Trophoblast cell (in vitro differentiated cells and primary cell): ENCODE data around the gene ARAP2.

Experiments used
- DNase-seq, 2 donors: peaks; one replicate each; pipeline ENCODE4 v3.0.0-alpha.2; 2016
- H2AFZ ChIP-seq: 2 replicates; pipeline ENCODE4 v1.6.1; 2013; ENCODE audit warnings: low read length, moderate library complexity, mild to moderate bottlenecking; ENCODE audit not compliant: insufficient read depth, poor library complexity
- H2AK5ac ChIP-seq: 2 replicates; pipeline ENCODE4 v1.6.1; 2013; ENCODE audit warnings: mild to moderate bottlenecking, low read length
- H2BK120ac ChIP-seq: 2 replicates; pipeline ENCODE4 v1.6.1; 2013; ENCODE audit warnings: low read length, mild to moderate bottlenecking, moderate library complexity; ENCODE audit not compliant: insufficient read depth, poor library complexity
- H2BK12ac ChIP-seq: 2 replicates; pipeline ENCODE4 v1.6.1; 2013; ENCODE audit warnings: mild to moderate bottlenecking, low read length, moderate library complexity
- H2BK5ac ChIP-seq: 2 replicates; pipeline ENCODE4 v1.6.1; 2013; ENCODE audit warnings: low read length, low read depth, moderate library complexity, mild to moderate bottlenecking; ENCODE audit not compliant: poor library complexity
- H3K14ac ChIP-seq: 2 replicates; pipeline ENCODE4 v1.6.1; 2013; ENCODE audit warnings: mild to moderate bottlenecking, low read length
- H3K18ac ChIP-seq: 2 replicates; pipeline ENCODE4 v1.6.1; 2013; ENCODE audit warnings: mild to moderate bottlenecking, low read length
- H3K23ac ChIP-seq: 2 replicates; pipeline ENCODE4 v1.6.1; 2013; ENCODE audit warnings: low read length
- H3K27ac ChIP-seq: 2 replicates; pipeline ENCODE4 v1.5.1; 2013; ENCODE audit warnings: low read depth, mild to moderate bottlenecking, inconsistent platforms, low read length, moderate library complexity
- H3K27me3 ChIP-seq: 2 replicates; pipeline ENCODE4 v1.6.1; 2013; ENCODE audit warnings: inconsistent platforms, mild to moderate bottlenecking, low read length, moderate library complexity; ENCODE audit not compliant: insufficient read depth
- H3K36me3 ChIP-seq, 2 experiments: 1 replicate in 1 of 2; 2 replicates in 1 of 2; pipeline ENCODE4 v1.6.1; 2013; ENCODE audit warnings: low read length in 2 of 2, mild to moderate bottlenecking in 2 of 2, moderate library complexity in 1 of 2; ENCODE audit not compliant: insufficient read depth in 2 of 2, control insufficient read depth in 1 of 2
- H3K4ac ChIP-seq: 2 replicates; pipeline ENCODE4 v1.6.1; 2013; ENCODE audit warnings: low read depth, mild to moderate bottlenecking, low read length, moderate library complexity
- H3K4me1 ChIP-seq, 2 experiments: 1 replicate in 1 of 2; 2 replicates in 1 of 2; pipeline ENCODE4 v1.6.1; 2013; ENCODE audit warnings: low read length in 2 of 2, mild to moderate bottlenecking in 2 of 2, moderate library complexity in 1 of 2; ENCODE audit not compliant: insufficient read depth in 2 of 2, control insufficient read depth in 1 of 2
- H3K4me2 ChIP-seq: 2 replicates; pipeline ENCODE4 v1.6.1; 2013; ENCODE audit warnings: inconsistent platforms, mild to moderate bottlenecking, low read length, moderate library complexity
- H3K4me3 ChIP-seq: 2 replicates; pipeline ENCODE4 v1.5.1; 2013; ENCODE audit warnings: mild to moderate bottlenecking, low read depth, low read length, inconsistent platforms
- H3K79me1 ChIP-seq: one replicate; pipeline ENCODE4 v1.6.1; 2013; ENCODE audit warnings: low read length
- H3K79me2 ChIP-seq: 2 replicates; pipeline ENCODE4 v1.6.1; 2013; ENCODE audit warnings: low read length, mild to moderate bottlenecking; ENCODE audit not compliant: control insufficient read depth, insufficient read depth, poor library complexity
- H3K9ac ChIP-seq: 2 replicates; pipeline ENCODE4 v1.6.1; 2013; ENCODE audit warnings: mild to moderate bottlenecking, low read length
- H3K9me3 ChIP-seq: 2 replicates; pipeline ENCODE4 v1.6.1; 2013; ENCODE audit warnings: low read depth, mild to moderate bottlenecking, control low read depth, inconsistent platforms, low read length; ENCODE audit not compliant: insufficient read depth
- H4K12ac ChIP-seq: 2 replicates; pipeline ENCODE4 v1.6.1; 2013; ENCODE audit warnings: low read depth, mild to moderate bottlenecking, low read length, moderate library complexity
- H4K8ac ChIP-seq: 2 replicates; pipeline ENCODE4 v1.6.1; 2013; ENCODE audit warnings: low read depth, mild to moderate bottlenecking, low read length, moderate library complexity
- H4K91ac ChIP-seq: one replicate; pipeline ENCODE4 v1.6.1; 2013; ENCODE audit warnings: low read depth, mild to moderate bottlenecking, low read length, moderate library complexity
- WGBS: extraction: QIAGEN DNeasy Blood & Tissue Kit; methylation state at CpG from one replicate; pipeline ENCODE4 v1.1.7; 2013; ENCODE audit warnings: missing lambda C conversion rate; ENCODE audit not compliant: insufficient read length, insufficient coverage; ENCODE audit errors: extremely low coverage; 5-methylcytosine and 5-hydroxymethylcytosine counted together

ARAP2 gene

GRCh38 chr4:36140421-36140820 is 103.9 kb downstream of the ARAP2 start:
- no peaks in the 10 kb centered on the region for H3K79me2 ChIP-seq
- no peak for DNase-seq
- no peak overlapping the region for H3K14ac ChIP-seq
- H3K18ac ChIP-seq: no peak overlapping the region
- H4K91ac ChIP-seq: no peak overlapping the region
- no peak overlapping the region for H2BK120ac ChIP-seq
- no peak overlapping the region for H3K23ac ChIP-seq
- H3K27ac ChIP-seq: no peak overlapping the region
- H2BK12ac ChIP-seq: no peak overlapping the region
- H2AFZ ChIP-seq: no peak overlapping the region
- H2BK5ac ChIP-seq: no peak overlapping the region
- H4K12ac ChIP-seq: no peak overlapping the region
- H3K27me3 ChIP-seq: no peaks in the 10 kb centered on the region
- no peak overlapping the region for H3K4me3 ChIP-seq
- H3K4ac ChIP-seq: no peak overlapping the region
- H3K79me1 ChIP-seq: no peaks in the 10 kb centered on the region
- H3K36me3 ChIP-seq: no peaks in the 10 kb centered on the region
- no peak overlapping the region for H3K4me2 ChIP-seq
- no peaks in the 10 kb centered on the region for H3K4me1 ChIP-seq
- no peak overlapping the region for H2AK5ac ChIP-seq
- H3K9me3 ChIP-seq: no peaks in the 10 kb centered on the region
- no peak overlapping the region for H4K8ac ChIP-seq
- H3K9ac ChIP-seq: no peak overlapping the region

GRCh38 chr4:36138220-36138619 is 106.1 kb downstream of the ARAP2 start:
- Histone ChIP-seq H3K4me2 (no peak overlapping the region), H4K8ac (no peak overlapping the region), H3K4me1 (no peaks in the 10 kb centered on the region), H3K27ac (no peak overlapping the region), H3K36me3 (no peaks in the 10 kb centered on the region), H3K4me3 (no peak overlapping the region), H2BK12ac (no peak overlapping the region), H2BK120ac (no peak overlapping the region), H3K9ac (no peak overlapping the region), H4K91ac (no peak overlapping the region), H3K79me1 (no peaks in the 10 kb centered on the region), H3K14ac (no peak overlapping the region), H3K18ac (no peak overlapping the region), H3K23ac (no peak overlapping the region), H3K9me3 (no peaks in the 10 kb centered on the region), H3K4ac (no peak overlapping the region), H4K12ac (no peak overlapping the region), H3K79me2 (no peaks in the 10 kb centered on the region), H2AK5ac (no peak overlapping the region), H2BK5ac (no peak overlapping the region), H2AFZ (no peak overlapping the region), H3K27me3 (no peaks in the 10 kb centered on the region)
- DNase-seq: peak; percentile 65 to 80

GRCh38 chr4:36137336-36137735 is 107.0 kb downstream of the ARAP2 start:
- no CpG with 5 or more reads among the region's 4 CpGs for WGBS
- H3K4me3 ChIP-seq: no peak overlapping the region
- H3K4me2 ChIP-seq: no peak overlapping the region
- H3K27ac ChIP-seq: no peak overlapping the region
- no peak overlapping the region for H4K12ac ChIP-seq
- no peak overlapping the region for H2BK5ac ChIP-seq
- H3K4me1 ChIP-seq: no peaks in the 10 kb centered on the region
- H3K27me3 ChIP-seq: no peaks in the 10 kb centered on the region
- H4K91ac ChIP-seq: no peak overlapping the region
- no peak overlapping the region for H2BK120ac ChIP-seq
- no peaks in the 10 kb centered on the region for H3K79me1 ChIP-seq
- H3K36me3 ChIP-seq: no peaks in the 10 kb centered on the region
- H3K9ac ChIP-seq: no peak overlapping the region
- no peak overlapping the region for H2BK12ac ChIP-seq
- no peaks in the 10 kb centered on the region for H3K79me2 ChIP-seq
- H3K14ac ChIP-seq: no peak overlapping the region
- H4K8ac ChIP-seq: no peak overlapping the region
- H3K18ac ChIP-seq: no peak overlapping the region
- H2AFZ ChIP-seq: no peak overlapping the region
- H3K23ac ChIP-seq: no peak overlapping the region
- H2AK5ac ChIP-seq: no peak overlapping the region
- H3K4ac ChIP-seq: no peak overlapping the region
- DNase-seq: no peak
- H3K9me3 ChIP-seq: no peaks in the 10 kb centered on the region

- Histone ChIP-seq H3K14ac (no peak overlapping the region), H3K9me3 (no peaks in the 10 kb centered on the region), H2AK5ac (no peak overlapping the region), H3K4me3 (no peak overlapping the region), H2AFZ (no peak overlapping the region), H3K23ac (no peak overlapping the region), H2BK5ac (no peak overlapping the region), H2BK120ac (no peak overlapping the region), H3K4me2 (no peak overlapping the region), H3K79me2 (no peaks in the 10 kb centered on the region), H4K8ac (no peak overlapping the region), H3K27me3 (no peaks in the 10 kb centered on the region), H3K36me3 (no peaks in the 10 kb centered on the region), H4K12ac (no peak overlapping the region), H3K9ac (no peak overlapping the region), H3K18ac (no peak overlapping the region), H4K91ac (no peak overlapping the region), H2BK12ac (no peak overlapping the region), H3K27ac (no peak overlapping the region), H3K4ac (no peak overlapping the region), H3K79me1 (no peaks in the 10 kb centered on the region), H3K4me1 (no peaks in the 10 kb centered on the region)
- no peak for DNase-seq
- WGBS: no CpG with 5 or more reads among the region's 3 CpGs
Measured at GRCh38 chr4:36133658-36134057, 110.7 kb downstream of the ARAP2 start.

- no peak for DNase-seq
- Histone ChIP-seq H2AK5ac (no peak overlapping the region), H3K18ac (no peak overlapping the region), H3K9ac (no peak overlapping the region), H3K27ac (no peak overlapping the region), H3K79me2 (no peaks in the 10 kb centered on the region), H3K4ac (no peak overlapping the region), H3K4me1 (no peaks in the 10 kb centered on the region), H3K36me3 (no peaks in the 10 kb centered on the region), H3K27me3 (no peaks in the 10 kb centered on the region), H2AFZ (no peak overlapping the region), H4K12ac (no peak overlapping the region), H4K8ac (no peak overlapping the region), H2BK120ac (no peak overlapping the region), H3K4me3 (no peak overlapping the region), H3K14ac (no peak overlapping the region), H3K79me1 (no peaks in the 10 kb centered on the region), H2BK12ac (no peak overlapping the region), H3K9me3 (no peaks in the 10 kb centered on the region), H2BK5ac (no peak overlapping the region), H4K91ac (no peak overlapping the region), H3K4me2 (no peak overlapping the region), H3K23ac (no peak overlapping the region)
- no CpG with 5 or more reads among the region's 2 CpGs for WGBS
Measured at GRCh38 chr4:36133086-36133485, 111.2 kb downstream of the ARAP2 start.
